Keratinocyte (primary cell): ENCODE results near the gene GRB10. TPM values are rescaled to one million over a fixed set of nuclear protein-coding genes. Genes with fewer than 3 reads are reported as not detected.

Experiments used
- DNase-seq: peaks from one replicate; pipeline ENCODE4 v3.0.0-alpha.2; 2011; ENCODE audit warnings: low read depth, missing footprints, low spot score
- FAIRE-seq: peaks from 2 replicates; lab custom pipeline; 2011; peaks lifted over from hg19 to GRCh38; lab: Jason Lieb, UNC
- H2AFZ ChIP-seq: 2 replicates; pipeline ENCODE4 v1.6.0; 2012; ENCODE audit warnings: low read length, control low read depth, inconsistent platforms; ENCODE audit not compliant: control insufficient read depth
- H3K27ac ChIP-seq: 2 replicates; pipeline ENCODE4 v1.5.1; 2011; ENCODE audit warnings: low read length; ENCODE audit not compliant: control insufficient read depth, insufficient read depth
- H3K27me3 ChIP-seq: 3 replicates; pipeline ENCODE4 v1.6.0; 2011; ENCODE audit warnings: low read length; ENCODE audit not compliant: control insufficient read depth, insufficient read depth; ENCODE audit errors: extremely low read depth
- H3K36me3 ChIP-seq, 2 experiments: 2 replicates in 1 of 2; 3 replicates in 1 of 2; pipeline ENCODE4 v1.5.1; 2011; ENCODE audit warnings: low read length in 2 of 2, mild to moderate bottlenecking in 1 of 2; ENCODE audit not compliant: control insufficient read depth in 2 of 2, insufficient read depth in 2 of 2; ENCODE audit errors: extremely low read depth in 1 of 2
- H3K4me1 ChIP-seq: 3 replicates; pipeline ENCODE4 v1.5.1; 2011; ENCODE audit warnings: low read length; ENCODE audit not compliant: control insufficient read depth, insufficient read depth; ENCODE audit errors: extremely low read depth
- H3K4me2 ChIP-seq: 3 replicates; pipeline ENCODE4 v1.6.0; 2011; ENCODE audit warnings: low read depth, low read length; ENCODE audit not compliant: control insufficient read depth, insufficient read depth; ENCODE audit errors: extremely low read depth
- H3K4me3 ChIP-seq, 3 experiments: fragments of 200-600 bp in 1 of 3; sonication (generic) in 1 of 3; 2 replicates in 2 of 3; 3 replicates in 1 of 3; pipeline ENCODE4 v1.5.1; 2011 to 2016; ENCODE audit warnings: low read length in 3 of 3, mild to moderate bottlenecking in 3 of 3, control low read depth in 2 of 3, inconsistent platforms in 1 of 3, low read depth in 1 of 3, mixed read lengths in 1 of 3, mixed run types in 1 of 3, moderate library complexity in 1 of 3; ENCODE audit not compliant: control insufficient read depth in 2 of 3, insufficient read depth in 2 of 3; ENCODE audit errors: extremely low read depth in 1 of 3
- H3K79me2 ChIP-seq: 2 replicates; pipeline ENCODE4 v1.6.0; 2012; ENCODE audit warnings: low read length; ENCODE audit not compliant: control insufficient read depth, insufficient read depth
- H3K9ac ChIP-seq: 3 replicates; pipeline ENCODE4 v1.6.0; 2011; ENCODE audit warnings: low read length; ENCODE audit not compliant: control insufficient read depth, insufficient read depth; ENCODE audit errors: extremely low read depth
- H3K9me1 ChIP-seq: 3 replicates; pipeline ENCODE4 v1.6.0; 2011; ENCODE audit warnings: low read length; ENCODE audit not compliant: control insufficient read depth, insufficient read depth; ENCODE audit errors: extremely low read depth
- H3K9me3 ChIP-seq: 2 replicates; pipeline ENCODE4 v1.5.1; 2012; ENCODE audit warnings: low read depth, low read length; ENCODE audit not compliant: control insufficient read depth
- H4K20me1 ChIP-seq: 3 replicates; pipeline ENCODE4 v1.6.0; 2011; ENCODE audit warnings: low read length; ENCODE audit not compliant: control insufficient read depth, insufficient read depth; ENCODE audit errors: extremely low read depth
- EZH2 ChIP-seq: IDR thresholded peaks from one replicate; pipeline ENCODE4 v1.6.1; 2012; ENCODE audit warnings: inconsistent platforms, mild to moderate bottlenecking, low read length, moderate library complexity
- dilution Hi-C: fragments of 300-500 bp; cut with MboI; formaldehyde crosslinking; loops from one replicate; pipeline ENCODE4 v1.7.0; 2020; ENCODE audit warnings: low sequenced_read_pairs; ENCODE audit not compliant: extremely low pct_ligation_motif_present
- polyA plus RNA-seq, 5 experiments: library from polyadenylated mRNA; depleted of rRNA in 3 of 5; stranded (reverse) in 3 of 5; stranded (forward) in 1 of 5; unstranded in 1 of 5; fragments of >200 nt; gene quantifications; 1 replicate in 1 of 5; 2 replicates in 3 of 5; 3 replicates in 1 of 5; pipeline versions ENCODE4 v1.2.1 to v1.2.3, GENCODE V29; 2011 to 2012; ENCODE audit warnings: missing spikeins in 2 of 5, low read depth in 1 of 5, low replicate concordance in 1 of 5
- TF ChIP-seq, protein P1 (sequence below), 3 experiments: IDR thresholded peaks in 1 of 3; conservative IDR thresholded peaks in 1 of 3; optimal IDR thresholded peaks in 1 of 3; 2 replicates in 2 of 3; 3 replicates in 1 of 3; pipeline versions ENCODE3 to v1.5.1; 2011; ENCODE audit warnings: low read length in 3 of 3, mild to moderate bottlenecking in 3 of 3, moderate library complexity in 2 of 3, control low read depth in 1 of 3, inconsistent platforms in 1 of 3; ENCODE audit not compliant: insufficient read depth in 2 of 3; ENCODE audit errors: extremely low read depth in 1 of 3

GRB10 gene
- polyA plus RNA-seq, 1 donor (not counting 4 experiments of a cell fraction or from before 2014, with no cell fraction given): 4.4 TPM

DNA sequence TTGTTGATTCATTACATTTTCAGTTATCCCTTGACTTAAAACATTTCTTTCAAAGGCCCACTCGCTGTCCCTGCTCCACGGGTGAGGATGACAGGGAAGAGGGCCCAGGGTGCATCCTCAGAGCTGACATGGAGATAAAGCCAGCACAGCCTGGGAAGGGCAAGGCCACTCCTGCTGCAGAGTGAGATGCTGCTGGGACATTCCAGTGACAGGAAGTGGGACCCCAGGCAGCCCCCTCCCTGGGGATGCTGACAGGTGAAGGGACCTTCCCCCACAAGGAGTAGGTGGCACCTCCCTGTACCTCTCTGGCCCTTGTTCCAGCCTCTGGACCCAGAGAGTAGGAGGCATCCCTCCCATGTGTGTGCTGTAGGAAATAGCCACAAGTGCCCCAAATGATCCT lies 119.7 kb downstream of the GRB10 start:
- Histone ChIP-seq H3K79me2 (no peaks in the 10 kb centered on the region), H3K9me3 (no peaks in the 10 kb centered on the region), H2AFZ (no peak overlapping the region), H3K27me3 (peaks cover 44% of the 10 kb centered on the region), H3K9me1 (peaks cover 3% of the 10 kb centered on the region), H3K4me1 (peaks cover 26% of the 10 kb centered on the region), H3K36me3 (no peaks in the 10 kb centered on the region), H4K20me1 (peaks cover 20% of the 10 kb centered on the region), H3K9ac (no peak overlapping the region), H3K4me2 (no peak overlapping the region), H3K27ac (no peak overlapping the region), H3K4me3 (no peak overlapping the region)
- FAIRE-seq (no peak), DNase-seq (no peak)
- dilution Hi-C loops: no loop called here
- TF ChIP-seq, protein P1, sequence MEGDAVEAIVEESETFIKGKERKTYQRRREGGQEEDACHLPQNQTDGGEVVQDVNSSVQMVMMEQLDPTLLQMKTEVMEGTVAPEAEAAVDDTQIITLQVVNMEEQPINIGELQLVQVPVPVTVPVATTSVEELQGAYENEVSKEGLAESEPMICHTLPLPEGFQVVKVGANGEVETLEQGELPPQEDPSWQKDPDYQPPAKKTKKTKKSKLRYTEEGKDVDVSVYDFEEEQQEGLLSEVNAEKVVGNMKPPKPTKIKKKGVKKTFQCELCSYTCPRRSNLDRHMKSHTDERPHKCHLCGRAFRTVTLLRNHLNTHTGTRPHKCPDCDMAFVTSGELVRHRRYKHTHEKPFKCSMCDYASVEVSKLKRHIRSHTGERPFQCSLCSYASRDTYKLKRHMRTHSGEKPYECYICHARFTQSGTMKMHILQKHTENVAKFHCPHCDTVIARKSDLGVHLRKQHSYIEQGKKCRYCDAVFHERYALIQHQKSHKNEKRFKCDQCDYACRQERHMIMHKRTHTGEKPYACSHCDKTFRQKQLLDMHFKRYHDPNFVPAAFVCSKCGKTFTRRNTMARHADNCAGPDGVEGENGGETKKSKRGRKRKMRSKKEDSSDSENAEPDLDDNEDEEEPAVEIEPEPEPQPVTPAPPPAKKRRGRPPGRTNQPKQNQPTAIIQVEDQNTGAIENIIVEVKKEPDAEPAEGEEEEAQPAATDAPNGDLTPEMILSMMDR (optimal IDR thresholded peaks at IDR 0.05 in 1 of 3, IDR thresholded peaks at IDR 0.05 in 1 of 3, conservative IDR thresholded peaks at IDR 0.05 in 1 of 3; ENCODE audit: extremely low read depth in 1 of 3, insufficient read depth in 2 of 3, low read length in 3 of 3): no peak
- TF ChIP-seq EZH2: no peak

DNA sequence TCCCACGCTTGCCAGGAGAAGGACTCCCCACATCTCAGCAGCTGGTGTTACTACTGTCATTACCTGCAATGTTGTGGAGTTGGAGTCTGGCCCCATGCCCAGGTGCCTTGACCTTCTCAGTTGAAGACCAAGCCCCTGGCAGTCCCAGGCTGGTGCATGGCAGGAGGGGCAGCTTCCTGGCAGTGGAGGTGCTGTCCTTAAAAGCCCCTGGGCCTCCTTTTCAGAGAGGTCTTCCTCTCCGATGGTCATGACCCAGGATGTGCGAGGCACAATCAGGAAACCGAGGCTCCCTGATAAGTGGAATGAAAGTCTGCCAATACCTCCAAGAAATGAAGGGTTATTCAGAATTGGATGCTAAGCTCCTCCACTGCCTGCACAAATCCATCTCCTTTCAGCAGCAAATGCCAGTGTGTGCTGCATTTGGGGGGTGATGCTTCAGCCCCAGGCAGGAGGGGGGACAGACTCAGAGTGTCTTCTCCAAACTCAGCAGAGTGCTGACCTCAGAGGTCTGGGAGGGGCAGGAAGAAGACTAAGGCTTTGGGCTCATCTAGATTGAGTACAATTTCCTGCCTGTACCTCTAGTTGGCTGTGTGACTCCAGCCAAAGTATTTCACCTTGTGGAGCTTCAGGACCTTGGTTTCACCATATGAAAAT lies 120.5 kb downstream of the GRB10 start:
- dilution Hi-C loops: no loop called here
- no peak for FAIRE-seq
- no peak for DNase-seq

More for the DNA sequence above, 120.5 kb downstream of the GRB10 start:
- no peak overlapping the region for H3K4me3 ChIP-seq
- no peaks in the 10 kb centered on the region for H3K36me3 ChIP-seq
- H3K9me1 ChIP-seq: peaks cover 3% of the 10 kb centered on the region
- no peak overlapping the region for H3K27ac ChIP-seq
- H3K79me2 ChIP-seq: no peaks in the 10 kb centered on the region
- H2AFZ ChIP-seq: no peak overlapping the region
- peaks cover 26% of the 10 kb centered on the region for H3K4me1 ChIP-seq
- TF ChIP-seq, protein P1 (optimal IDR thresholded peaks at IDR 0.05 in 1 of 3, IDR thresholded peaks at IDR 0.05 in 1 of 3, conservative IDR thresholded peaks at IDR 0.05 in 1 of 3; ENCODE audit: extremely low read depth in 1 of 3, insufficient read depth in 2 of 3, low read length in 3 of 3): no peak
- TF ChIP-seq EZH2: no peak
- peaks cover 20% of the 10 kb centered on the region for H4K20me1 ChIP-seq
- H3K9ac ChIP-seq: no peak overlapping the region
- no peak overlapping the region for H3K4me2 ChIP-seq
- peaks cover 38% of the 10 kb centered on the region for H3K27me3 ChIP-seq
- H3K9me3 ChIP-seq: no peaks in the 10 kb centered on the region
